Spleen (tissue), 7 donors: ENCODE measurements around the gene PUS7L.

Experiments
- CTCF ChIP-seq, 11 experiments: fragments of 200-600 bp in 7 of 11; fragments of 450-650 bp in 4 of 11; sonication (generic) in 4 of 11; IDR thresholded peaks in 8 of 11; conservative IDR thresholded peaks in 3 of 11; 1 replicate in 7 of 11; 2 replicates in 4 of 11; pipeline versions ENCODE4 v1.4.0 to v1.8.0; 2016 to 2021; ENCODE audit warnings: antibody characterized with exemption in 11 of 11, inconsistent platforms in 4 of 11, mild to moderate bottlenecking in 1 of 11
- POLR2A ChIP-seq, 3 donors: fragments of 450-650 bp; IDR thresholded peaks; one replicate each; pipeline ENCODE4 v1.5.1; 2017; ENCODE audit warnings: antibody characterized with exemption in 3 of 3, mild to moderate bottlenecking in 1 of 3
- donor health status: DM: no; HTN: no; CAD: no; lungs with moderate emphysema.
- donor health status: DM: no; HTN: no; CAD: no.
- donor health status: DM: no; HTN: no; CAD: no.

- TF ChIP-seq POLR2A (IDR thresholded peaks at IDR 0.05) (no peak), CTCF (IDR thresholded peaks at IDR 0.05 in 8 of 11, conservative IDR thresholded peaks at IDR 0.05 in 3 of 11) (no peak)
These were observed 66.5 kb downstream of the PUS7L start for GRCh38 chr12:43692064-43692463.
